PC-3 (cell line): ENCODE measurements around the gene SLC12A3.

Experiments used
- EZH2 ChIP-seq: fragments of 300-600 bp; sonication (generic); IDR thresholded peaks from one replicate; pipeline ENCODE4 v1.6.1; 2017; ENCODE audit warnings: antibody characterized with exemption, mild to moderate bottlenecking, low read length; ENCODE audit not compliant: unreplicated experiment
- EZH2phosphoT487 ChIP-seq: fragments of 300-600 bp; sonication (generic); IDR thresholded peaks from 2 replicates; pipeline ENCODE4 v1.6.1; 2018; ENCODE audit warnings: mild to moderate bottlenecking, antibody characterized with exemption, low read length, borderline replicate concordance
- TF ChIP-seq, protein P1 (sequence below): fragments of 300-600 bp; sonication (generic); conservative IDR thresholded peaks from 2 replicates; pipeline ENCODE4 v1.5.1; 2017; ENCODE audit warnings: antibody characterized with exemption, low read depth, mild to moderate bottlenecking, low read length

DNA sequence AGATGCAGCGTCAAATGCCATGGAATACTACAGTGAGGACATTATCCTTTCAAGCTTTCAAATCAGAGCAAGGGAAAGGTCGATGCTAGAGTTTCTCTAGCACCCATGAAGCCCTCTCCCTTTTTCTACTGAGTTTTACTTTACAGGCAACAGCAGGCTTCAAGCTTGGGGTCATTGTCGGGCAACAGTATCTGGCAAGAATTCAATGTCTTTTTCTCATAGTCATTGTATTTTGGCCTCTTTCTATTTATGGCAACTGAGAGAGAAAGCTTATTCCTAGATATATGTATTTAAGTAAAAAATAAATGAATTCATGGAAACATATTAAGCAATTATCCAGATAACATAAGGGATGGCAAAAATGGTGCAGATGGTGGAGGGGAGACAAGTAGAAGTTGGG, 96.4 kb downstream of the SLC12A3 start:
- TF ChIP-seq, protein P1, sequence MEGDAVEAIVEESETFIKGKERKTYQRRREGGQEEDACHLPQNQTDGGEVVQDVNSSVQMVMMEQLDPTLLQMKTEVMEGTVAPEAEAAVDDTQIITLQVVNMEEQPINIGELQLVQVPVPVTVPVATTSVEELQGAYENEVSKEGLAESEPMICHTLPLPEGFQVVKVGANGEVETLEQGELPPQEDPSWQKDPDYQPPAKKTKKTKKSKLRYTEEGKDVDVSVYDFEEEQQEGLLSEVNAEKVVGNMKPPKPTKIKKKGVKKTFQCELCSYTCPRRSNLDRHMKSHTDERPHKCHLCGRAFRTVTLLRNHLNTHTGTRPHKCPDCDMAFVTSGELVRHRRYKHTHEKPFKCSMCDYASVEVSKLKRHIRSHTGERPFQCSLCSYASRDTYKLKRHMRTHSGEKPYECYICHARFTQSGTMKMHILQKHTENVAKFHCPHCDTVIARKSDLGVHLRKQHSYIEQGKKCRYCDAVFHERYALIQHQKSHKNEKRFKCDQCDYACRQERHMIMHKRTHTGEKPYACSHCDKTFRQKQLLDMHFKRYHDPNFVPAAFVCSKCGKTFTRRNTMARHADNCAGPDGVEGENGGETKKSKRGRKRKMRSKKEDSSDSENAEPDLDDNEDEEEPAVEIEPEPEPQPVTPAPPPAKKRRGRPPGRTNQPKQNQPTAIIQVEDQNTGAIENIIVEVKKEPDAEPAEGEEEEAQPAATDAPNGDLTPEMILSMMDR = no peak
- TF ChIP-seq EZH2 (no peak), EZH2phosphoT487 (no peak)
